Hepatic stellate cell (primary cell): ENCODE data around the gene TNNC1.
A peak's percentile ranks its signal among the peaks of the same experiment; 100 is the strongest.

Source experiments
- DNase-seq: peaks from one replicate; pipeline ENCODE4 v3.0.0; 2011; ENCODE audit warnings: low spot score

TNNC1 gene

DNA sequence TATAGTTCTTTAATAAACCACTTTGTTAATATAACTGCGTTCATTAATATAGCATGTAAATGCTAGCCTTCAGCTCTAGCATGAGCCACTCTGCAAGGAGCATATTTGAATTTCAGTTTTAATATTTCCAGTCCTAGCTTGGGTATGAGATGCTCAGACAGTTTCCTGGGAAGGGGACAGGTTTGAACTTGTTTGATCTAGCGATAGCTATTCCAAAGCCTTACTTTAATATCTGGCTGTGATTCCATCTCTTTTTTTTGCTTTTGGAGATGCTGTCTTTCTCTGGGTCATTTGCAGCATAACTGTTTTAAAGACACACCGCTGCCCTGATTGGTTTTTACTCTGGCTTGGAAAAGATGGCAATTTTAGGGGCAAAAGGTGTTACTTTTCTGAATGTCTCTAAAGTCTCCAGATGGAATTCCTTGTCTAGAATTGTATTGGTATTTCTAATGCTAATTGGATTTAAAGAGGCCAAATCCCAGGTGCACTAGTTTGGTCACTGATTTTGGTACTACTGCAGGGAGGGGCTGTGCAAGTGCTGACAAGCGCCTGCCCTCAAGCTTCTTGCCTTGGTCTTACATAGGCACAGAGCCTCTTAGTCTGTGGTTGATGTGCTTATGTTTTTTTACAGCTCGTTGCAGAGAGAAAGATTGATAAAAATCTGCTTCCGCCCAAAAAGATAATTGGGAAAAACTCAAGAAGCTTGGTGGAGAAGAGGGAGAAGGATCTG lies 4.4 kb upstream of the TNNC1 start:
- no peak for DNase-seq

DNA sequence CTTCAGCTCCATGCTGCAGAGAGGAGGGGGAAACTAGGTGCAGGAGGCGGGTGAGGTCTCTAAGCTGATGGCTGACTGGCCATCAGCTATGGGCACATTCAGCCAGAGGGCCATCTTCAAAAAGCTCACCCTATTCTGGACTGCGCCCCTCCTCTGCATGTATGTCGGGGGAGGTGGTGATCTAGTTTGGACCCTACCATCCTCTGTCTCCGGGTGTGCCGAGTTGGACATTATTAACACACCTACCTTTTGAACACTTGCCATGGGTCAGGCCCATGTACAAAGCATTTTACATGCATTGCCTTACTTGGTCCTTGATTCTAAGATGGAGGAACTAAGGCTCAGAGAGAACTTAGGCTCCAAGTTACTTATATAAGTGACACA lies 3.0 kb upstream of the TNNC1 start:
- DNase-seq: no peak

DNA sequence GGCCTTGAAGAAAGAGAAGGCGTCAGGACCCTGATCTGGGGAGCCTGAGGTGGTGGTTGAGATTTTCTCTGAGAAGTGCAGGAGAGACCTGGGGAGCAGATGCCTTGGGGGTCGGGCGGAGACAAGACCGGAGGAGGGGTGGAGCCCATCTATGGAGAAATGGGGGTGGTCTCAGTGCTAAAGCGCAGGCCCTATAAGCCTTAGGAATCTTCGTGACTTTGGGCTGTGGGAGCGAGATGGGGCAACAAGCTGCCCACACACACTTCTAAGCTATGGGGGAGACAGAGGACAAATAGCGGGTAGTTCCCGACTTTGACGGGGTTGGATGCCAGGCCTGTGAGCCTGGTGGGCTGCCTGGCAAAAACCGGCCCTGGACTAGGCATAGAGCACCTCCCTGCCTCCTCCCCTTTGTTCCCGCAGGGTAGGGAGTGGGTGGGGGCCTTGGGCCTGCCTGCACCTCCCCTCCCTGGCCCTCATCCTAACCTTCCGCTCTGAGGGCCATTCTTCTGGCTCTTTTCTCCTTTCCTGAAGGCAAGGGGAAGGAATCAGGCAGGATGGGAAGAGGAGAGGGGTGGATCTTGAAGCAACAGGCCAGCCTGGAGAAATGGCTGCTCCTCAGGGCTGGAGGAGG lies 2.4 kb upstream of the TNNC1 start:
- peak; percentile 50 for DNase-seq

DNA sequence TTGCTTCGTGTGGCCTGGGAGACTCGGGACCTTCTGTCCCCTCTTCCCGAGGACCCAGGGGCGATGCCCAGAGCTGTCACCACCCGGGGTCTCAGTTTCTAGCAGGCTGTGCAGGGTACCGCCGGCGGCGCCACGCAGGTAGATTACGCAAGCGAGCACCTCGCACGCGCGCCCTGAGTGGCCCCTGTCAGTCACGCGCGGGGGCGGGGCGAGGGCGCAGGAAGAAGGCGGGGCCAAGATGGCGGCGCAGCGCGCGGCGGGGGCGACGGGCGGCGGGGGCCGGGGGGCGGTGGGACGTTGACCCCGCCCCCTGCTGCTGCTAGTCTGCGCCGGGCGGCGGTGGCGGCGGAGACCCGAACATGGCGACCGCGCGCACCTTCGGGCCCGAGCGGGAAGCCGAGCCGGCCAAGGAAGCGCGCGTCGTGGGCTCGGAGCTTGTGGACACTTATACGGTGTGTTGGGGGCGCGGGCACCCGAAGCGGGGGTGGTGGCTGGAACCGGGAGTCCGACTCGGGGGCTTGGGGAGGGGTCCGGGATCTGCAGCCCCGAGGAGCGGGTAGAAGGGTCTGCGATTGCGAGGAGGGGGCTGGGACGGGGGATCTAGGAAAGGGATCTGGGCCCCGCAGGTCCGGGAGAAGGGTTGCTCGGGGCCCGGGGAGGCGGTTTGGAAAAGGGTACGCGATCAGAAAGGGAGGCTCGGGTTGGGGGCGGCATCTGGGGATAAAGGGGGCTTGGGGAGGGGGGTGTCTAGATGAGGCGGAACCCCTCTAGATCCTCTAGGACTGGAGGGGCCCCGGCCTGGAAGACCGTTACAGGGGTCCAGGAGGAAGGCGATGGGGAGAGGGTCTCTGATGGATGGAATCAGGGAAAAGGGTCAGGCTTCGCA lies 1.7 kb upstream of the TNNC1 start, which contains the start of gene NISCH:
Gene NISCH, plus strand, starts transcription at position 322 of the 886 bp plus-strand sequence. Its CDS starts 38 bp downstream, at position 360.
- DNase-seq: peak; percentile 89

DNA sequence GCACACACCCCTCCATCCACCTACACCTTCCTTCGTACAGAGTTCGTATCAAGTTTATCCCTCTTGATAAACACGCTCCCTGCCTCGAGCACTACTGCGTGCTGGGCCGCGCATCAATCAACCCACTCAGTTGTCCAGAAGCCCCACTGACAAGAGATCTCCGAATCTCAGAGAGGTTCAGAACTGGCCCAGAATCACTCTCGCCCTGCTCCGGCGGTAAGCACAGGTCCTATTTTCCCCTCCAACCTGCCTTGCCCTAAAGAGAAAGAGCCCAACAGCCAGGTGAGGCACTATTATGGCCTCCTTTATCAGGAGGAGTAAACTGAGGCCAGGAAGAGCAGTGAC lies 1.1 kb upstream of the TNNC1 start:
- DNase-seq: no peak

DNA sequence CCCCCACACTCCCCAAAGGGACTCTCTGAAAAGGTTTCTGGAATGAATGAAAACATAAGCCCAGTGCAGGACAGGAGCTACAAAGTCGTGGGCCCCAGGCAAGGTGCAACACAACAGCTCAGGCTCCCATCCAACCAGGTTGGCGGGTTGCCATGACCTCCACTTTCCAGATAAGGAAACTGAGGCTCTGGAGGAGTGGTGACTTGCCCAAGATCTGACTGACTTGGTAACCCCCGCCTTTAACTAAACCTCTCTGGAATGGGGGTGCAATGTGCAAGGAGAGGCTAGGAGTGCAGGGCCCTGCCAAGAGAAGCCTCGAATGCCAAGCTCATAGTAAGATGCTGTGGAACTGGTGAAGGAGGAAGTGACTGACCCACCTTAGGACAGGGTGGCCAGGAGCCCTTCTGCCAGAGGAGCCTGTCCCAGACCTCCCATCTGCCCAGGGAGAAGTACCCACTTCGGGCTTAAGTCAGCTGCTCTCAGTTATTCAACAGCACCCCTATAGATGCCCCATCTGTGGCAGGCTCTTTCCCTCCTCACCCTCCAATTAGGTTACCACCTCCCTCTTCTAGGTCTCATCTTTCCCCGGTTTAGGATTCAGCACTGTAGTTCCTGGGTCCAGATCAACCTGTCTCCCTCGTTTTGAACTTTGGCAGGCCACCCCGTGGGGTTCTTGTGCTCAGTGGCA lies 553 bp upstream of the TNNC1 start:
- DNase-seq: no peak

DNA sequence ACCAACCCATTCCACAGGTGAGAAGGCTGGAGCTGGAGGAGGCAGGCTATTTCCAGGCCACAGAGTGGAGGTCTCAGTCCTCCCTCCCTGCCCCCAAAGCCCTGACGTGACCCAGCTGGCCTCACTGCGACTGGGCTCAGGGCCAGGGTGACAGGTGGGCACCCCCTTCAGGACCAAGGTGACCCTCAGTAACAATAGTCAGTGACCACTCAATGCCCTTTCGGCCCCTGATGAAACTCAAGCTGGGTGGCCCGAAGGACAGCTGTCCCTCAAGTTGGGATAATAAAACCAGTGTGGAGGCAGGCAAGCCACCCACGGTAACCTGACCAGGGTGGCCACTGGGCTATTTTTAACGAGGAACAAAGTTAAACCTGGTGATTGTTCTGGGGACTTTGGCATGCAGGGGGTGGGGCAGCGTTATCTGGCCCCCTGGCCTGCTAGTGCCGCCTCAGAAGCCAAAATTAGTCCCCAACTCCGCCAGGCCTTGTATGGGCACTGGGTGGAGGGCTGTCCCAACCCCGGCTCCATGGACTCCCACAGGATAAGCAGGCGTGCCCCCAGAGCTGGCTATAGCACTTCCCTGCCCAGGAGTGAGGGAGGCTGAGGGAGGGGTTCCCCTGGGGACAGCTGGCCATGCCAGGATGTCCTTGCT lies 1.1 kb downstream of the TNNC1 start:
- DNase-seq: no peak

DNA sequence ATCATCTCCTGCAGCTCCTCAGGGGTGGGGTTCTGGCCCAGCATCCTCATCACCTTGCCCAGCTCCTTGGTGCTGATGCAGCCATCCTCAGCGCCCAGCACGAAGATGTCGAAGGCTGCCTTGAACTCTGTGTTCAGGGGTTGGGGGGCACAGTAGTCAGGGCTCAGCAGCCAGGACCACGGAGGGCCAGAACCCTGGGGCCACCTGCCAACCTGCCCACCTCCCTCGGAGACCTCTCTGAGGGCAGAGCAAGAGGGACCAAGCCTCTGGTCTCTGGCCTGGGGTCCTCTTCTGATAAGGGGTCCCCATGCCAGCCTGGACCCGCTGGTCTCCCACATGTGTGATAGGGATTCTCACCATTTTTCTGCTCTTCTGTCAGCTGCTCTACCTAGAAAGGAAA lies 1.7 kb downstream of the TNNC1 start:
- DNase-seq: no peak

DNA sequence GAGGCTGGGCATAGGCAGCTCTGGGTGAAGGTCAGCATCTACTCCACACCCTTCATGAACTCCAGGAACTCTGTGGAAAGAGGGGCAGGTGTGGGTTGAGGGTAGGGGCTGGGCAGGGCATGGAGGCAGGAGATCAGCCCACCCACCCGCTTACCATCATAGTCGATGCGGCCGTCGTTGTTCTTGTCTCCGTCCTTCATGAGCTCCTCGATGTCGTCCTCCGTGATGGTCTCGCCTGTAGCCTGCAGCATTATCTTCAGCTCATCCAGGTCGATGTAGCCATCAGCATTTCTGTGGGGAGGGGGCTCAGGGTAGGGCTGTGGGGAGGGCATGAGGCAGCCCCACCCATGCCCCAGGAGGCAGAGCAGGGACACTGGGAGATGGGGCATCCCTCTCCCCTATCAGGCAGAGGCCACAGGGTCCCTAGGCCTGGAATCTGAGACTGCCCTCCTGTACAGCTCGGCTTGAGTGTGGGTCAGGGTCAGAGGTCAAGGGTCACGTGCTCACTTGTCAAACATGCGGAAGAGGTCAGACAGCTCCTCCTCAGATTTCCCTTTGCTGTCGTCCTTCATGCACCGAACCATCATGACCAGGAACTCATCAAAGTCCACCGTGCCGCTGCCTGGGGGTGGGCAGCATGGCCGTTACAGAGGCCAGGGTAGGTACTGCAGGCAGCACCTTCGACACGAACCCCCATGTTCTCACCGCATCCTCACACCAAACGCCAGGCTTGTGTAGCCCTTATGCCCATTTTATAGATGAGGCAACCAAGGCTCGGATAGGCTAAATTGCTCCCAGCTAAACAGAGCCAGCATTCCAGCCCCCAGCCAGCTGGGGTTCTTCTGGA lies 2.4 kb downstream of the TNNC1 start:
- no peak for DNase-seq

DNA sequence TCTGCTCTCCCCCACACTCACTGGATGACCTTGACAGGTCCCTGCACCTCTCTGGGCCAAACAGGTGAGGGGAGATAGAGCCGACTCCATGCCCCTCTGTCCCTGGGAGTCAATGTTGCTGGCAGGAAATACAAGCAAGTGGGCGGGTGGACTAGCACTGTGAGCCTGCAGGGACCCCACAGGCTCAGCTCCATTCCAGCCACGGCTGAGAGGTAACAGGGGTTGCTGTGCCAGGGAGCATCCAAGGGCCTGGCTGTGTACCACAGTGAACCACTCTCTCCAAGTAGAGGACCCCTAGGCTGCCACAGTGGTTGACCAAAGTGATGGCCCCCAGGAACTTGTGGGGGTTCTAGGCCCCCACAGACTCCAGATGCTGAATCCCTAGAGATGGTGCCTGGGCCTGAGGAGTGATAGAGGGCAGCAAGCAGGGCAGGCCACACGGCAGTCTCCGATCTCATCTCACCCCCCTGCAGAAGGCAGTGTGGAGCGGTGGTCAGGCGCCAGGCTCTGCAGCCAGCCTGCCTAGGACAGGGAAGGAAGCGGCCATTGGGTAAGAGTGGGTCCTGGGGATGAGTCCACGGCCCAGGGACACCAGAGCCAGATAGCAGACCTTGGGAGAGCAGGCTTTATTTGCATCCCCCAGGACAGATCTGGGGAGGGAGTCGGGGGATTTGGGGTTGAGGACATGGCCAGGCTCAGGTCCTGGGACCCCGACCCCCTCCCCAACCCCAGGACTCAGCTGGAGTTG lies 3.2 kb downstream of the TNNC1 start:
- DNase-seq: no peak

DNA sequence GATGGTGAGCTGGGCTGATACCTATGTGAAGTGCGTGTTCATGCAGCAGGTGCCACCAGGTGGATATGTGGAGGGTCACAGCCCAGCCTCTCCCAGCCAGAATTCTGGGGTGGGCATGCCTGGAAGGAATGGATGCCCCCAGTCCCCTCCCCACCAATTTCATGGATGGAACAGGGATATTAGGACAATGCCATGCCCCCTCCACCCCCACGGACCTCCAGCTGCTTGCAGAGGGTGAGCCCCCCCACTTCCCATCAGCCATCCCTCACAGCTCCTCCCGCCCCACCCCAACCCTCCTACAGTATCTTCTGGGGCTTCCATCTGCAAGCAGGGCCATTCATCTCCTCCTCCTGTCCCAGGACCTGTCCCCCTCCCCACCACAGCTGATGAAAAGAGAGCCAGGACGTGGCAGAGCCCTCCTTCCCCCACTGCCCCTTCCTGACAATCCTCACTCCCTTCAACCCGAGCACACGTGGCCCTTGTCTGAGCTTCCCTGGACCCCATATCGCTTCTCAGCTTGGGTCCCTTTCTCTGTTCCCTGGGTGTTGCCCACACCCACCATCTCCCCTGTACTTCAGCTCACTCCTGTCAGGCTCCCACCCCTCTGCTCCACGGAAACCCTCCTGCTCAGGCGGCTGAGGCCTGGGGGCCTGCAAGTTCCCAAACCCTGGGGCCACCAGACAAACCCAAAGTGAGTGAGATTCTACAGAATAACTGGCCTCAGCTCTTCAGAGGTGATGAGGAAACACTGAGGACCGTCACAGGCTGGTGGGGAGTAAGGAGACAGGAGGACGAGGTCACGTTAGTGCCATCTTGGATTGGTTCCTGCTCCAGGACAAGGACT lies 6.1 kb downstream of the TNNC1 start:
- no peak for DNase-seq

DNA sequence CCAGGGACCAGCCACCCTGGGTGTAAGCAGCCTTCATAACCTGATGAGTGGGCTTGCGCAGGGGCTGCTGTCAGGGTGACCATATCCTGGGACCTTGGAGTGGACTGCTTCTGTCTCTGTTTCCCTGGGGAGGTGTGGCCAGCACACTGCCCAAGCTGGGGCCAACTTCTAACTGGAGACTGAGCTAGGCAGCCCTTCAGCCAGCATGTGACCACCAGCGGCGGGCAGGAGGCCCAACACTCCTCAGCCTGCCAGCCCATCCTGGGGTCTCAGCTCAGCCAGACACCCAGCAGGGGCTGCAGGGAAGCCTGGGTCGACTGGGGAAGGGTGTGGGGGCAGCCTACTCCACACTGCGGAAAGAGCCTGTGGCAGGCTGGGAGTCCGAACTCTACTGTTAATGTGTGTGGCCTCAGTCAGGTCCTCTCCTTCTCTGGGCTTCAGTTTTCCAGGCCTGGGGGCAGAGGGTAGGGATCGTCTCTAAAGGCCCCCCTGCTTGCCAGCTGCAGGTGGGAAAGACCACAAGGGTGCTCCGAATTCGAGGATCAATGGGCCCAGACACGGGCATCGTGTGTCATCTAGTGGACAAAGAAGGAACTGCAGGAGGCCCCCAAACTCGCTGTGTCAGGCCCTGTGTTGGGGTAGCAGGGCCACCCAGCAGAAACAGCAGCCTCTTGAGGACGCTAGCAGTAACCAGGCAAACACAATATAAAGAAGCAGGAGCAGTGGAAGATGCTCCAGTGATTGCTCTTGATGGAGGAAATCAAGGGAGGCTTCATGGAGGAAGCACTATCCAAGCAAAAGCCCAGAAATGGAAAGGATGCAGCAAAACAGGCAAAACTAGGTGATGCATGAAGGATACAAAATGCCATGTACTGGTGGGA lies 7.0 kb downstream of the TNNC1 start:
- peak; percentile 79 for DNase-seq

DNA sequence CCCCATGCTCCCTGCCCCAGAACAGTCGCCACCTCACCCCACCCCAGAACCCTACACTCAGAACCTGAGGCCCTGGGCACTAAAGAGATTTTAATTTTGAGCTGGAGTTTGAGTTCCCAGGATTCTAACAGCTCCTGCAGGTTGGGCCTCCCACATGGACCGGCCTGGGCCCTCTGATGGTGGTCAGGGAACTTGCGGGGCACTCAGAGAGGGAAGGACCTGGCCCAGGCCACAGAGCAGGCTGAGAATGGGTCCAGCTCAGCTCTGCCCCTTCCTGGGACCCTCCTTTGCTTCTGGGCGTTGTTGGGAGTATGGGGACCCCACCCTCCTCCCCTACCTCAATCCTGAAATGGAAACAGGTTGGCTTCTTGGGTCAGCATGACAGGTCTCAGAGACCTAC lies 7.8 kb downstream of the TNNC1 start:
- no peak for DNase-seq

DNA sequence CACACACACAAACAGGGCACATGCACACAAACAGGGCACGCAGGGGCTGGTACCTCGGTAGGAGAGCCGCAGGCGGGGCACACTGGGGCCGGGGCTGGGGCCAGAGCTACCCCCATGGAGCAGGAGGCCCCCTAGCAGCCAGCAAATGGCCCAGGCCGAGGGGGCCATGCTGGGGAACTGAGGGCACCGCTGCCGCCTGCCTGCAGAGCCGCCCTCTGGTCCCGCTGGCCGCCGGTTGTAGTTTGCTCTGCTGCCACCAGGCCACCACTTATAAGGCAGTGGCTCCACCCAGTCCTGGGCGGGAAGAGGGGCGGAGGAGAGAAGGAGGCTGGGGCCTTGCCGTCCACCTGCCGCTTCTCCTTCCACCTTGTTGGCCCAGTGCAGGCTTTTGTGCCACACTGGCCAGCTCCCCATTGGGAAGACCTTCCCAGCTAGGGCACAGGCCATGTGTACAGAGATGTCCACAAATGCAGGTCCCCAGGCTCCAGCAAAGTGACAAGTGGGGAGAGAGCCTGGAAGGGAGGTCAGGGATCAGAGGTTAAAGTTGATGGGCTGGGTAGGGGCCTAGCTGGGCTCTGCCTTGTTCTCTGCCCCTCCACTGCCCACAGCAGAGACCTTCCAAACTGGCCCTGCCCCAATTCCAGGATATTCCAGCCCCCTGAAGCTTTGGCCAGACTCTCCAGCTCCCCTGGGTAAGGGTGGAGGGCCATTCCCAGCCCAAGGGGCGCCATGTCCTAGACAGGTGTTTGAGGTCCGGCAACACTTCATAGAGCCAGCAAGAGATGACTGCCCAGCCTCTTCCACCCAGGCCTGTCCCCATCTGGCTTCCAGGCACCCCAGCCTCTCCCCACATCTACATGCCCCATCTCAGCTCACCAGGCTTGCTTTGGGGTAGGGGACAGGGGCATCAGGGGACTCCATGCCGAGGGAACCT lies 8.7 kb downstream of the TNNC1 start, which contains the start of gene SEMA3G:
Gene SEMA3G, minus strand, starts transcription at position 244 of the 934 bp plus-strand sequence. Its CDS starts 76 bp downstream, at position 168.
- peak; percentile 84 for DNase-seq

DNA sequence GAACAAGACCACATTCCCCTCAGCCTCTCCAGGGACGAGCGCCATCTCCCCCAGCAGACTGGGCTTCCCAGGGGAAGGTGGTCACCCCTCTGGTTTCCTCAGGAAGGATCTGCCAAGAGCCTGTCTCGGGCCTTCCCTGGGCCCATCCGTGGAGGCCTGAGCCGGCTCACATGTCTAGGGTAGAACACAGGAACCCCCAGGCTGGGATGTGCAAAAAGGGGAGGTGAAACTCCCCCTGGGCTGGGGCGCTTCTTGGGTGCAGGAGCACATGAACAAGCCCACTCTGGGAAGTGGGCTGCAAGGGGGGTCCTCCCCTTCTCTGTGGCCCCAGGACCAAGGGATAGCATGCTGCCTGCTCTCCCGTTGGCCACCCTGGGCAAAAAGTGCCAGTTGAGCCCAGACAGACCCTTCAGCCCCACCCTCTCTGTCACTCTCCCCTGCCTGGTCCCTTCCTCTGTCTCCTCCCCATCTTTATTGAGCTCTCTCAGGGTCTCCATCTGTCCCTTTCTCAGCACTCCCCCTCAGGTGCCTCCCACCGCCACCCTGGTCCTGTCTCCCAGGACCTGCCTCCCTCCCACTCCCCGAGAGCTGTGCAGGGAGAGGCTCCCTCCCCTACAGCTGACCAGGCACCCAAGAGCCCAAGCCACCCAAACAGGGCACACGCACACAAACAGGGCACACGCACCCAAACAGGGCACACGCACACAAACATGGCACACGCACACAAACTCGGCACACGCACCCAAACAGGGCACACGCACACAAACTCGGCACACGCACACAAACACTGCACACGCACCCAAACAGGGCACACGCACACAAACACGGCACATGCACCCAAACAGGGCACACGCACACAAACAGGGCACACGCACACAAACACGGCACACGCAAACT lies 9.8 kb downstream of the TNNC1 start:
- no peak for DNase-seq

DNA sequence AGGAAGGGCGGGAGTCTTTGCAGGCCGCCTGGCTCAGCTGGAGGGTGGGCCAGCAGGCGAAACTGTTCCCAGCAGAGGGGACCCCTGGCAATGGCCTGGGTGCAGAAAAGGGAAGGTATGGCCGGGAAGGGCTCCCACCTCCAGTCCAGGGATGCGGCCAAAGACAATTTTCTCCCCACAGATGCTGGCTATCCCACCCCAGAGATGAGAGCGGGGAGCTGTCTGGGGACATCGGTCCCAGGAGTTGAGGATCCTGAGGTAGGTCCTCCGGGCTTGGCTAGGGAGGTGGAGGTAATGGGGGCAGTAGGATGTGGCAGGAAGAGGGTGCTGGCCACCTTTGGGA lies 10.6 kb downstream of the TNNC1 start:
- DNase-seq: no peak
